HL-60 (cell line): ENCODE measurements around the gene TMPRSS9.
"Not testable (repeated sequence)": the region's sequence is repeated elsewhere in the genome, so short reads cannot be mapped to it uniquely, and the experiment has no call there.

Experiments
- DNase-seq, 2 experiments: peaks; one replicate each; pipeline ENCODE4 v3.0.0-alpha.2; 2010 to 2020; ENCODE audit warnings: low read depth in 1 of 2, low spot score in 1 of 2
- H3K27ac ChIP-seq: fragments of 250-450 bp; sonication (Bioruptor Pico); replicated peaks from 2 replicates; pipeline ENCODE4 v1.5.1; 2020; ENCODE audit warnings: mild to moderate bottlenecking, moderate library complexity
- H3K27me3 ChIP-seq: fragments of 250-450 bp; sonication (Bioruptor Pico); 2 replicates; pipeline ENCODE4 v1.5.1; 2021; ENCODE audit warnings: mild to moderate bottlenecking, moderate library complexity; ENCODE audit not compliant: insufficient read depth, poor library complexity, severe bottlenecking
- H3K4me3 ChIP-seq: replicated peaks from 2 replicates; pipeline ENCODE4 v1.5.1; 2011; ENCODE audit warnings: mild to moderate bottlenecking, control low read depth, low read length; ENCODE audit not compliant: insufficient read depth
- CTCF ChIP-seq: IDR thresholded peaks from one replicate; pipeline ENCODE4 v1.5.1; 2011; ENCODE audit warnings: low read length, control low read depth, inconsistent platforms; ENCODE audit not compliant: insufficient read depth
- GABPA ChIP-seq: IDR thresholded peaks from 2 replicates; pipeline ENCODE4 v1.6.1; 2012; ENCODE audit warnings: low read depth
- POLR2AphosphoS5 ChIP-seq: IDR thresholded peaks from 2 replicates; pipeline ENCODE4 v1.6.1; 2012; ENCODE audit warnings: low read depth
- REST ChIP-seq: IDR thresholded peaks from 2 replicates; pipeline ENCODE4 v1.6.1; 2012; ENCODE audit warnings: low read depth; ENCODE audit not compliant: insufficient replicate concordance
- SPI1 ChIP-seq: IDR thresholded peaks from 2 replicates; pipeline ENCODE4 v1.6.1; 2012; ENCODE audit warnings: low read depth, mild to moderate bottlenecking, borderline replicate concordance

TMPRSS9 gene

GRCh38 chr19:2391118-2391725 is 31.2 kb downstream of the TMPRSS9 start:
- DNase-seq = peak; percentile 60 to 61
- no peaks in the 10 kb centered on the region for H3K27me3 ChIP-seq
- H3K27ac ChIP-seq = no peak overlapping the region
- peak; percentile 73 for TF ChIP-seq CTCF
- TF ChIP-seq SPI1 = no peak
- H3K4me3 ChIP-seq = no peak overlapping the region

- no peak overlapping the region for H3K27ac ChIP-seq
- DNase-seq = no peak
- no peak overlapping the region for H3K4me3 ChIP-seq
- TF ChIP-seq REST (no peak), GABPA (no peak), SPI1 (no peak), CTCF (no peak), POLR2AphosphoS5 (no peak)
- no peaks in the 10 kb centered on the region for H3K27me3 ChIP-seq
These were observed 32.3 kb downstream of the TMPRSS9 start for GRCh38 chr19:2392366-2392765.

- not testable (repeated sequence) for H3K27me3 ChIP-seq, H3K4me3 ChIP-seq
- peak in 1 of 2 experiments; percentile 21 for DNase-seq
- H3K27ac ChIP-seq = peak overlapping the region; percentile 92; the same call in 1 of the 2 replicates
These were observed 32.8 kb downstream of the TMPRSS9 start for GRCh38 chr19:2392899-2393298.

GRCh38 chr19:2394054-2394441 is 34.0 kb downstream of the TMPRSS9 start:
- no peak for TF ChIP-seq REST
- TF ChIP-seq SPI1 = no peak
- peak; percentile 56 for TF ChIP-seq POLR2AphosphoS5
- no peak for TF ChIP-seq GABPA
- TF ChIP-seq CTCF = no peak
- Histone ChIP-seq H3K4me3 (no peak overlapping the region), H3K27ac (peak overlapping the region; percentile 92), H3K27me3 (no peaks in the 10 kb centered on the region)
- peak in 1 of 2 experiments; percentile 81 for DNase-seq
